ENCODE results near the gene CEP162. TPM values are rescaled to one million over a fixed set of nuclear protein-coding genes. Genes with fewer than 3 reads are reported as not detected.
"Not testable (repeated sequence)": the region's sequence is repeated elsewhere in the genome, so short reads cannot be mapped to it uniquely, and the experiment has no call there.

The CEP162 gene
- total RNA-seq, 1 experiment from 2014 or later: 2.3 TPM

- Histone ChIP-seq H3K4me2 (ENCODE audit: low read length) (no peak overlapping the region), H3K36me3 (ENCODE audit: low read depth, low read length) (no peaks in the 10 kb centered on the region), H3K9me3 (ENCODE audit: low read length) (no peaks in the 10 kb centered on the region), H3K27me3 (ENCODE audit: low read length) (no peaks in the 10 kb centered on the region), H4K20me1 (ENCODE audit: low read length) (no peaks in the 10 kb centered on the region), H3F3A (ENCODE audit: low read length, unreplicated experiment) (peaks cover 1% of the 10 kb centered on the region), H3K79me2 (ENCODE audit: low read length) (no peaks in the 10 kb centered on the region), H3K4me3 (ENCODE audit: low read length) (no peak overlapping the region), H3K4me1 (ENCODE audit: insufficient read depth, low read length) (peaks cover 17% of the 10 kb centered on the region), H3K9ac (ENCODE audit: low read length) (no peak overlapping the region), H2AFZ (ENCODE audit: low read length) (no peak overlapping the region), H3K9me2 (replicated peaks; ENCODE audit: low read length) (no peaks in the 10 kb centered on the region), H3K27ac (ENCODE audit: low read length) (no peak overlapping the region)
- CTCF ChIA-PET: no interaction called here
- intact Hi-C loops (cut with micrococcal nuclease): no loop called here
- no TSS peak for BruUV-seq (replicated peaks)
- ATAC-seq: no peak
- TF ChIP-seq EZH2phosphoT487 (IDR thresholded peaks at IDR 0.05; ENCODE audit: borderline replicate concordance, low read length) (no peak), CTCF (conservative IDR thresholded peaks at IDR 0.05; ENCODE audit: low read depth, low read length) (no peak), EZH2 (IDR thresholded peaks at IDR 0.05; ENCODE audit: low read length, unreplicated experiment) (no peak)
- POLR2A ChIA-PET (ENCODE audit: unreplicated experiment): no interaction called here
- no peak for DNase-seq
Observed at GRCh38 chr6:84197708-84198107, 29.7 kb downstream of the CEP162 start.

GRCh38 chr6:84193114-84193708 is 34.2 kb downstream of the CEP162 start:
- no peaks in the 10 kb centered on the region for H3K9me2 ChIP-seq (replicated peaks; ENCODE audit: low read length)
- no peak overlapping the region for H3K9ac ChIP-seq (ENCODE audit: low read length)
- ChIA-PET CTCF (no interaction called here), POLR2A (ENCODE audit: unreplicated experiment) (no interaction called here)
- H3K27ac ChIP-seq (ENCODE audit: low read length): peak overlapping the region; percentile 79
- no peak for TF ChIP-seq EZH2 (IDR thresholded peaks at IDR 0.05; ENCODE audit: low read length, unreplicated experiment)
- TF ChIP-seq CTCF (conservative IDR thresholded peaks at IDR 0.05; ENCODE audit: low read depth, low read length): no peak
- TF ChIP-seq EZH2phosphoT487 (IDR thresholded peaks at IDR 0.05; ENCODE audit: borderline replicate concordance, low read length): no peak
- no TSS peak for BruUV-seq (replicated peaks)
- H3F3A ChIP-seq (ENCODE audit: low read length, unreplicated experiment): peaks cover 6% of the 10 kb centered on the region
- DNase-seq (peak; percentile 78), ATAC-seq (peak; percentile 92)
- H3K4me3 ChIP-seq (ENCODE audit: low read length): no peak overlapping the region
- H3K9me3 ChIP-seq (ENCODE audit: low read length): no peaks in the 10 kb centered on the region
- no peak overlapping the region for H2AFZ ChIP-seq (ENCODE audit: low read length)
- H3K27me3 ChIP-seq (ENCODE audit: low read length): no peaks in the 10 kb centered on the region
- H3K36me3 ChIP-seq (ENCODE audit: low read depth, low read length): no peaks in the 10 kb centered on the region
- H3K79me2 ChIP-seq (ENCODE audit: low read length): no peaks in the 10 kb centered on the region
- intact Hi-C loops (cut with micrococcal nuclease): loop anchor here (5.0 kb wide), 1 partner anchor 211 kb away; no protein-coding TSS in a partner anchor
- H3K4me2 ChIP-seq (ENCODE audit: low read length): peak overlapping the region; percentile 44
- H4K20me1 ChIP-seq (ENCODE audit: low read length): no peaks in the 10 kb centered on the region
- H3K4me1 ChIP-seq (ENCODE audit: insufficient read depth, low read length): peaks cover 24% of the 10 kb centered on the region

GRCh38 chr6:84191802-84192201 is 35.6 kb downstream of the CEP162 start:
- Histone ChIP-seq H3K79me2 (ENCODE audit: low read length) (no peaks in the 10 kb centered on the region), H3K27ac (ENCODE audit: low read length) (no peak overlapping the region), H4K20me1 (ENCODE audit: low read length) (no peaks in the 10 kb centered on the region), H2AFZ (ENCODE audit: low read length) (no peak overlapping the region), H3K9me3 (ENCODE audit: low read length) (no peaks in the 10 kb centered on the region), H3K9ac (ENCODE audit: low read length) (no peak overlapping the region), H3K9me2 (replicated peaks; ENCODE audit: low read length) (no peaks in the 10 kb centered on the region), H3K4me1 (ENCODE audit: insufficient read depth, low read length) (peaks cover 24% of the 10 kb centered on the region), H3F3A (ENCODE audit: low read length, unreplicated experiment) (peaks cover 6% of the 10 kb centered on the region), H3K27me3 (ENCODE audit: low read length) (no peaks in the 10 kb centered on the region), H3K36me3 (ENCODE audit: low read depth, low read length) (no peaks in the 10 kb centered on the region), H3K4me3 (ENCODE audit: low read length) (no peak overlapping the region), H3K4me2 (ENCODE audit: low read length) (no peak overlapping the region)
- no TSS peak for BruUV-seq (replicated peaks)
- CTCF ChIA-PET: no interaction called here
- POLR2A ChIA-PET (ENCODE audit: unreplicated experiment): no interaction called here
- DNase-seq (no peak), ATAC-seq (no peak)
- intact Hi-C loops (cut with micrococcal nuclease): loop anchor here (5.0 kb wide), 1 partner anchor 210 kb away; no protein-coding TSS in a partner anchor
- no peak for TF ChIP-seq EZH2phosphoT487 (IDR thresholded peaks at IDR 0.05; ENCODE audit: borderline replicate concordance, low read length)
- TF ChIP-seq CTCF (conservative IDR thresholded peaks at IDR 0.05; ENCODE audit: low read depth, low read length): no peak
- TF ChIP-seq EZH2 (IDR thresholded peaks at IDR 0.05; ENCODE audit: low read length, unreplicated experiment): no peak

- H3K9me2 ChIP-seq (replicated peaks; ENCODE audit: low read length); CTCF ChIA-PET; H3K36me3 ChIP-seq (ENCODE audit: low read depth, low read length); H3K27ac ChIP-seq (ENCODE audit: low read length); ATAC-seq; H3K4me2 ChIP-seq (ENCODE audit: low read length); H3K9me3 ChIP-seq (ENCODE audit: low read length); H3F3A ChIP-seq (ENCODE audit: low read length, unreplicated experiment); H3K4me3 ChIP-seq (ENCODE audit: low read length); BruUV-seq (replicated peaks); H3K79me2 ChIP-seq (ENCODE audit: low read length); H2AFZ ChIP-seq (ENCODE audit: low read length); H3K9ac ChIP-seq (ENCODE audit: low read length); intact Hi-C loops (cut with micrococcal nuclease); POLR2A ChIA-PET (ENCODE audit: unreplicated experiment); H4K20me1 ChIP-seq (ENCODE audit: low read length); H3K27me3 ChIP-seq (ENCODE audit: low read length); DNase-seq: not testable (repeated sequence)
- peaks cover 24% of the 10 kb centered on the region for H3K4me1 ChIP-seq (ENCODE audit: insufficient read depth, low read length)
Observed at GRCh38 chr6:84189356-84189755, 38.1 kb downstream of the CEP162 start.

Measured in PC-3 (cell line).